Karpas-422 (cell line): Measurements from ENCODE around the gene KCTD2. TPM values are rescaled to one million over a fixed set of nuclear protein-coding genes. Genes with fewer than 3 reads are reported as not detected.
A peak's percentile ranks its signal among the peaks of the same experiment; 100 is the strongest.

ENCODE experiments used
- DNase-seq: peaks from one replicate; pipeline ENCODE4 v3.0.0-alpha.2; 2015
- H2AFZ ChIP-seq: fragments of 200-600 bp; sonication (generic); 2 replicates; pipeline ENCODE4 v1.6.1; 2014; ENCODE audit warnings: antibody characterized with exemption, low read length, mixed read lengths
- H3K27ac ChIP-seq: fragments of 200-600 bp; sonication (generic); 2 replicates; pipeline ENCODE4 v1.5.1; 2014; ENCODE audit warnings: mild to moderate bottlenecking, low read length, moderate library complexity
- H3K27me3 ChIP-seq: fragments of 200-600 bp; sonication (generic); 2 replicates; pipeline ENCODE4 v1.6.1; 2014; ENCODE audit warnings: low read length, mixed read lengths
- H3K36me3 ChIP-seq: fragments of 200-600 bp; sonication (generic); 2 replicates; pipeline ENCODE4 v1.6.1; 2014; ENCODE audit warnings: low read length, mixed read lengths; ENCODE audit not compliant: insufficient read depth
- H3K4me1 ChIP-seq: fragments of 200-600 bp; sonication (generic); 2 replicates; pipeline ENCODE4 v1.6.1; 2014; ENCODE audit warnings: mild to moderate bottlenecking, low read length, mixed read lengths
- H3K4me2 ChIP-seq: fragments of 200-600 bp; sonication (generic); 2 replicates; pipeline ENCODE4 v1.6.1; 2014; ENCODE audit warnings: low read length, low read depth, mild to moderate bottlenecking; ENCODE audit not compliant: poor library complexity, severe bottlenecking
- H3K4me3 ChIP-seq: fragments of 200-600 bp; sonication (generic); 2 replicates; pipeline ENCODE4 v1.5.1; 2014; ENCODE audit warnings: mild to moderate bottlenecking, antibody characterized with exemption, low read length, mixed read lengths
- H3K79me2 ChIP-seq: fragments of 200-600 bp; sonication (generic); 2 replicates; pipeline ENCODE4 v1.6.1; 2014; ENCODE audit warnings: mild to moderate bottlenecking, low read length, mixed read lengths
- H3K9ac ChIP-seq: fragments of 200-600 bp; sonication (generic); 2 replicates; pipeline ENCODE4 v1.6.0; 2014; ENCODE audit warnings: low read length
- H3K9me2 ChIP-seq: fragments of 200-600 bp; sonication (generic), shearing (Covaris generic); replicated peaks from 2 replicates; pipeline ENCODE4 v1.6.0; 2014; ENCODE audit warnings: mild to moderate bottlenecking, low read length, moderate library complexity; ENCODE audit not compliant: insufficient read depth
- H3K9me3 ChIP-seq: fragments of 300-700, 200-600 bp; sonication (generic); 2 replicates; pipeline ENCODE4 v1.6.1; 2014; ENCODE audit warnings: low read length, mixed read lengths
- H4K20me1 ChIP-seq: fragments of 200-600 bp; sonication (generic); 2 replicates; pipeline ENCODE4 v1.6.1; 2014; ENCODE audit warnings: mild to moderate bottlenecking, antibody characterized with exemption, low read length, low read depth; ENCODE audit not compliant: insufficient read depth
- total RNA-seq: library from RNA; depleted of rRNA; stranded (reverse); fragments of >200 nt; shearing (Covaris generic); gene quantifications from 2 replicates; pipeline ENCODE4 v1.2.3, GENCODE V29; 2014; ENCODE audit warnings: low replicate concordance

Gene KCTD2
- total RNA-seq, 1 experiment from 2014 or later = 24.7 TPM

- H3K27ac ChIP-seq = no peak overlapping the region
- no peak for DNase-seq
- no peak overlapping the region for H3K4me3 ChIP-seq
- no peaks in the 10 kb centered on the region for H3K27me3 ChIP-seq
- no peaks in the 10 kb centered on the region for H3K9me3 ChIP-seq
- H3K4me2 ChIP-seq = no peak overlapping the region
- no peaks in the 10 kb centered on the region for H3K9me2 ChIP-seq
- H4K20me1 ChIP-seq = no peaks in the 10 kb centered on the region
- peaks cover 14% of the 10 kb centered on the region for H3K4me1 ChIP-seq
- no peaks in the 10 kb centered on the region for H3K79me2 ChIP-seq
- H2AFZ ChIP-seq = no peak overlapping the region
- H3K36me3 ChIP-seq = no peaks in the 10 kb centered on the region
- no peak overlapping the region for H3K9ac ChIP-seq
These were observed 34.9 kb downstream of the KCTD2 start for GRCh38 chr17:75081611-75082540.

GRCh38 chr17:75082683-75083082 lies 35.7 kb downstream of the KCTD2 start:
- no peak overlapping the region for H2AFZ ChIP-seq
- no peaks in the 10 kb centered on the region for H3K79me2 ChIP-seq
- no peaks in the 10 kb centered on the region for H3K9me3 ChIP-seq
- DNase-seq = no peak
- H3K36me3 ChIP-seq = no peaks in the 10 kb centered on the region
- peaks cover 8% of the 10 kb centered on the region for H3K4me1 ChIP-seq
- H3K27ac ChIP-seq = no peak overlapping the region
- H3K27me3 ChIP-seq = no peaks in the 10 kb centered on the region
- no peak overlapping the region for H3K4me2 ChIP-seq
- no peaks in the 10 kb centered on the region for H4K20me1 ChIP-seq
- H3K9me2 ChIP-seq = no peaks in the 10 kb centered on the region
- no peak overlapping the region for H3K4me3 ChIP-seq
- no peak overlapping the region for H3K9ac ChIP-seq

GRCh38 chr17:75084039-75084660 lies 37.1 kb downstream of the KCTD2 start:
- Histone ChIP-seq H4K20me1 (no peaks in the 10 kb centered on the region), H3K79me2 (no peaks in the 10 kb centered on the region), H3K27ac (no peak overlapping the region), H3K9ac (no peak overlapping the region), H3K4me3 (no peak overlapping the region), H3K9me2 (no peaks in the 10 kb centered on the region), H3K27me3 (no peaks in the 10 kb centered on the region), H3K4me1 (no peaks in the 10 kb centered on the region), H3K9me3 (no peaks in the 10 kb centered on the region), H3K4me2 (no peak overlapping the region), H2AFZ (no peak overlapping the region), H3K36me3 (no peaks in the 10 kb centered on the region)
- DNase-seq = no peak

DNA sequence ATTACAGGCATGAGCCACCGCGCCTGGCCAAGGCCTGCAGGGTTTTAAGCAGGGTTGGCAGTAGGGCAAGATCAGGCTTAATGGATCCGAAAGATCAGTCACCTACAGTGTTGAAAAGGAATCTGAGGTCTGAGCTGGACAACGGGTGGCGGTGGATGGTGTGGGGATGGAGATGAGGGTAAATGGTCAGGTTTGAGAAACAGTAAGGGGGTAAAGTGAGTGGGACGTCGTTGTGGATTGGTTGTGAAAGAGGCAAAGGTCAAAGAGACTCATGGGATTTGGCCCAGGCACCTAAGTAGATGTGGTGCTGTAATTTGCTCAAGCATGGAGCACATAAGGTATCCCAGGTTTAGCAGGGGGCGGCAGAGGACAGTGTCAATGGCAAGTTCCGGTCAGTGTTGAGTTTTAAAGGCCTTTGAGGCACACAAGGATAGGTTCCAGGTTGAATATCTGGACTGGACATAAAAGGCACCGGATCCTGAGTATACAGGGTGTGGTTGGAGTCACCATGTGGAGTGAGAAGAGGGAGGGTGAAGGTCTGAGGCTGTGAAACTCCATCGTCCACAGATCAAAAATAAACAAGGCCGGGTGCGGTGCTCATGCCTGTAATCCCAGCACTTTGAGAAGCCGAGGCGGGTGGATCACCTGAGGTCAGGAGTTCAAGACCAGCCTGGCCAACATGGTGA lies 39.6 kb downstream of the KCTD2 start:
- no peak overlapping the region for H3K4me3 ChIP-seq
- H3K4me2 ChIP-seq = no peak overlapping the region
- no peak overlapping the region for H2AFZ ChIP-seq
- no peaks in the 10 kb centered on the region for H4K20me1 ChIP-seq
- H3K9ac ChIP-seq = no peak overlapping the region
- H3K27ac ChIP-seq = no peak overlapping the region
- DNase-seq = no peak
- H3K36me3 ChIP-seq = no peaks in the 10 kb centered on the region
- H3K9me3 ChIP-seq = no peaks in the 10 kb centered on the region
- H3K4me1 ChIP-seq = no peaks in the 10 kb centered on the region
- no peaks in the 10 kb centered on the region for H3K9me2 ChIP-seq
- no peaks in the 10 kb centered on the region for H3K27me3 ChIP-seq
- no peaks in the 10 kb centered on the region for H3K79me2 ChIP-seq

GRCh38 chr17:75087182-75087557 lies 40.1 kb downstream of the KCTD2 start:
- Histone ChIP-seq H3K27me3 (no peaks in the 10 kb centered on the region), H3K36me3 (no peaks in the 10 kb centered on the region), H3K9ac (no peak overlapping the region), H3K4me1 (no peaks in the 10 kb centered on the region), H3K9me3 (no peaks in the 10 kb centered on the region), H3K4me2 (no peak overlapping the region), H3K4me3 (no peak overlapping the region), H3K9me2 (no peaks in the 10 kb centered on the region), H2AFZ (no peak overlapping the region), H3K27ac (no peak overlapping the region), H3K79me2 (no peaks in the 10 kb centered on the region), H4K20me1 (no peaks in the 10 kb centered on the region)
- DNase-seq = no peak

- Histone ChIP-seq H3K4me2 (no peak within 1 kb of the TSS), H3K9me2 (no peaks in the 10 kb centered on the region), H3K9ac (no peak within 1 kb of the TSS), H4K20me1 (no peaks in the 10 kb centered on the region), H3K27me3 (no peaks in the 10 kb centered on the region), H3K9me3 (no peaks in the 10 kb centered on the region), H3K79me2 (no peaks in the 10 kb centered on the region), H3K4me3 (no peak within 1 kb of the TSS), H3K36me3 (no peaks in the 10 kb centered on the region), H3K27ac (no peak within 1 kb of the TSS), H2AFZ (no peak within 1 kb of the TSS), H3K4me1 (no peaks in the 10 kb centered on the region)
- DNase-seq = no peak
These were observed 40.8 kb downstream of the KCTD2 start, which contains the start of gene SLC16A5 for GRCh38 chr17:75087558-75088453. Gene SLC16A5 (plus strand): TSS chr17:75087954. CDS start chr17:75093637, 5,683 bp downstream.

GRCh38 chr17:75088465-75089417 lies 41.7 kb downstream of the KCTD2 start:
- Histone ChIP-seq H3K9ac (no peak overlapping the region), H3K4me2 (no peak overlapping the region), H3K36me3 (no peaks in the 10 kb centered on the region), H3K27me3 (no peaks in the 10 kb centered on the region), H4K20me1 (no peaks in the 10 kb centered on the region), H3K9me3 (no peaks in the 10 kb centered on the region), H3K4me1 (no peaks in the 10 kb centered on the region), H2AFZ (no peak overlapping the region), H3K79me2 (no peaks in the 10 kb centered on the region), H3K27ac (no peak overlapping the region), H3K4me3 (no peak overlapping the region), H3K9me2 (no peaks in the 10 kb centered on the region)
- peak; percentile 34 for DNase-seq
